GM12864 (cell line): ENCODE results near the gene FEM1A.
A peak's percentile ranks its signal among the peaks of the same experiment; 100 is the strongest.
"Not testable (repeated sequence)": the region's sequence is repeated elsewhere in the genome, so short reads cannot be mapped to it uniquely, and the experiment has no call there.

Experiments used
- DNase-seq: peaks from one replicate; pipeline ENCODE4 v3.0.0-alpha.2; 2011; ENCODE audit warnings: low read depth
- H3K4me3 ChIP-seq: 2 replicates; pipeline ENCODE4 v1.5.1; 2011; ENCODE audit warnings: mild to moderate bottlenecking, low read depth, low read length, control low read depth
- TF ChIP-seq, protein P1 (sequence below): IDR thresholded peaks from 2 replicates; pipeline ENCODE4 v1.5.1; 2011; ENCODE audit warnings: low read depth, mild to moderate bottlenecking, moderate library complexity, low read length, control low read depth, inconsistent platforms; ENCODE audit errors: missing control alignments

Gene FEM1A

DNA sequence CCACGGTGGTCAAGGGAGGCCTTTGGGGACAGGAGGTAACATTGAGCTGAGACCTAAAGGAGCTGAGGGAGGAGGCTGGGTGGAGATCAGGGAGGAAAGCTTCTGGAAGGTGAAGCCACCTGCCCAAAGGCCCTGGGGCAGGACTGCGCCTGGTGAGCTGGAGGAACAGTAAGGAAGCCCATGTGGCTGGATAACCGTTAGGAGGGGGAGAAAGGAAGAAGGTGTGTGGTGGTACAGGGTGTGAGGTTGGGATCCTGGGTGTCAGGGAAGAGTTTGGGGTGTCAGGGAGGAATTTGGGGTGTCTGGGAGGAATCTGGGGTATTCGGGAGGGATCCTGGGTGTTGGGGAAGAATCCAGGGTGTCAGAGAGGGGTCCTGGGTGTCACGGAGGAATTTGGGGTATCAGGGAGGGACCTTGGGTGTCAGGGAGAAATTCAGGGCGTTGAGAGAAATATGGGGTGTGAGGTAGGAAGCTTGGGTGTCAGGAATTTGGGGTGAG lies 39.3 kb downstream of the FEM1A start:
- peak overlapping the region; percentile 98 for H3K4me3 ChIP-seq
- TF ChIP-seq, protein P1, sequence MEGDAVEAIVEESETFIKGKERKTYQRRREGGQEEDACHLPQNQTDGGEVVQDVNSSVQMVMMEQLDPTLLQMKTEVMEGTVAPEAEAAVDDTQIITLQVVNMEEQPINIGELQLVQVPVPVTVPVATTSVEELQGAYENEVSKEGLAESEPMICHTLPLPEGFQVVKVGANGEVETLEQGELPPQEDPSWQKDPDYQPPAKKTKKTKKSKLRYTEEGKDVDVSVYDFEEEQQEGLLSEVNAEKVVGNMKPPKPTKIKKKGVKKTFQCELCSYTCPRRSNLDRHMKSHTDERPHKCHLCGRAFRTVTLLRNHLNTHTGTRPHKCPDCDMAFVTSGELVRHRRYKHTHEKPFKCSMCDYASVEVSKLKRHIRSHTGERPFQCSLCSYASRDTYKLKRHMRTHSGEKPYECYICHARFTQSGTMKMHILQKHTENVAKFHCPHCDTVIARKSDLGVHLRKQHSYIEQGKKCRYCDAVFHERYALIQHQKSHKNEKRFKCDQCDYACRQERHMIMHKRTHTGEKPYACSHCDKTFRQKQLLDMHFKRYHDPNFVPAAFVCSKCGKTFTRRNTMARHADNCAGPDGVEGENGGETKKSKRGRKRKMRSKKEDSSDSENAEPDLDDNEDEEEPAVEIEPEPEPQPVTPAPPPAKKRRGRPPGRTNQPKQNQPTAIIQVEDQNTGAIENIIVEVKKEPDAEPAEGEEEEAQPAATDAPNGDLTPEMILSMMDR: no peak
- DNase-seq: no peak

- TF ChIP-seq, protein P1: no peak
- no peak for DNase-seq
- H3K4me3 ChIP-seq: peak within 1 kb of the TSS; percentile 98
Measured at GRCh38 chr19:4831304-4831978, 39.9 kb downstream of the FEM1A start, which contains the start of gene TICAM1. TSS of gene TICAM1 (minus strand) at chr19:4831712. CDS start at chr19:4818377, 13,335 bp downstream.

DNA sequence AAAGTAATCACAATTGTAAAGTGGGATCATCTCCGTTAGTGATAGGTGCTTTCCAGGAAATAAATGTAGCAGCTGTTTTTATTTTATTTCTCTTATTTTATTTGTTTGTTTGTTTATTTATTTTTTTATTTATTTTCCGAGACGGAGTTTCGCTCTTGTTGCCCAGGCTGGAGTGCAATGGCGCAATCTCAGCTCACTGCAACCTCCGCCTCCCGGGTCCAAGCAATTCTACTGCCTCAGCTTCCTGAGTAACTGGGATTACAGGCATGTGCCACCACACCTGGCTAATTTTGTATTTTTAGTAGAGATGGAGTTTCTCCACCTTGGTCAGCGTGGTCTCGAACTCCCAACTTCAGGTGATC lies 40.4 kb downstream of the FEM1A start:
- DNase-seq: not testable (repeated sequence)
- H3K4me3 ChIP-seq: peak overlapping the region; percentile 98

DNA sequence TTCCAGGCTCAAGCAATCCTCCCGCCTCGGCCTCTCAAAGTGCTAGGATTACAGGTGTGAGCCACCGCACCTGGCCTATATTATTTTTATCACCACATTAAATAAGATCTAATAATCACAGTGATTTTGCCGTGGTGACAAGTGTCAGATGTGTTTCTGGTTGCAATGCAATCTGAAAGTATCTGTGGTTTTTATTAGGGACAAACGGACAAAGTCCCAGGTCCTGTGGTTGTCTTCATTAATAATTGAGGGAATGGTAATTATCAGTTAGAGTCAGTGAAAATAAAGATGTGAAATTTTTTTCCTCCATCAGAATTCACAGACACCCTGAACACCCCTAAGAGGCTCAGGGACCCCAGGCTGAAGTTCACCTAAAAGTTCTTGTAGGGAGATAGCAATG lies 41.2 kb downstream of the FEM1A start:
- H3K4me3 ChIP-seq: no peak overlapping the region
- TF ChIP-seq, protein P1: no peak
- DNase-seq: no peak

- TF ChIP-seq, protein P1: no peak
- no peak for DNase-seq
- H3K4me3 ChIP-seq: no peak overlapping the region
Measured at GRCh38 chr19:4839192-4839591, 47.7 kb downstream of the FEM1A start.

DNA sequence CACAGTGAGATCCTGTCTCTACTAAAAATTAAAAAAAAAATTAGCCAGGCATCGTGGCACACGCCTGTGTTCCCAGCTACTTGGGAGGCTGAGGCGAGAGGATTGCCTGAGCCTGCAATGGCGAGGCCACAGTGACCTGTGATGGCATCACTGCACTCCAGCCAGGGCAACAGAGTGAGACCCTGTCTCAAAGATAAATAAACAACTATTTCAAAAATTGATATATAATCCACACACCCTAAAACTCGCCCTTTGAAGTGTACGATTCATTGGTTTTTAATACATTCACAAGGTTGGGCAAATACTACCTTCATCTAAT lies 52.1 kb downstream of the FEM1A start:
- no peak overlapping the region for H3K4me3 ChIP-seq
- DNase-seq: no peak
- TF ChIP-seq, protein P1: no peak

GRCh38 chr19:4844348-4845179 lies 53.0 kb downstream of the FEM1A start:
- DNase-seq: no peak
- no peak overlapping the region for H3K4me3 ChIP-seq
- TF ChIP-seq, protein P1: no peak

DNA sequence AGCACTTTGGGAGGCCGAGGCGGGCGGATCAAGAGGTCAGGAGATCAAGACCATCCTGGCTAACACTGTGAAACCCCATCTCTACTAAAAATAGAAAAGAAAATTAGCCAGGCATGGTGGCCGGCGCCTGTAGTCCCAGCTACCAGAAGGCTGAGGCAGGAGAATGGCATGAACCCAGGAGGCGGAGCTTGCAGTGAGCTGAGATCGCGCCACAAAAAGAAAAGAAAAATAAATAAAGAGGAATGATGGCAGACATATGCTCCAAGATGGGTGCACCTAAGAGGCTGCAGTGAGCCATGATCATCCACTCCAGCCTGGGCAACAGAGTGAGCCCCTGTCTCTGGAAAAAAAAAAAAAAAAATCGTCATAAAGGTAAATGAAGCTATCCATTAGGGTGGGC lies 54.4 kb downstream of the FEM1A start:
- DNase-seq, H3K4me3 ChIP-seq: not testable (repeated sequence)
